SK-N-SH (cell line): Measurements from ENCODE around the gene STXBP1. TPM values are rescaled to one million over a fixed set of nuclear protein-coding genes. Genes with fewer than 3 reads are reported as not detected.

Experiments
- CTCF ChIA-PET: fragments of 300-600, 350-600 bp; formaldehyde crosslinking; extraction: SDS; loops from one replicate; lab custom pipeline; 2021; lab: Yijun Ruan, JAX
- POLR2A ChIA-PET: fragments of 350-600 bp; sonication (Branson Sonifier 250); formaldehyde crosslinking; extraction: SDS; loops from one replicate; lab custom pipeline; 2020; ENCODE audit warnings: antibody characterized with exemption, inconsistent platforms; lab: Yijun Ruan, JAX
- DNase-seq: peaks from one replicate; pipeline ENCODE4 v3.0.0; 2012
- H2AFZ ChIP-seq: fragments of 200-600 bp; sonication (generic); 2 replicates; pipeline ENCODE4 v1.8.1; 2016; ENCODE audit warnings: antibody characterized with exemption, mild to moderate bottlenecking, low read depth
- H3F3A ChIP-seq: fragments of 200-600 bp; sonication (generic); replicated peaks from 2 replicates; pipeline ENCODE3; 2016; ENCODE audit warnings: antibody characterized with exemption, mild to moderate bottlenecking; ENCODE audit not compliant: insufficient read depth
- H3K27ac ChIP-seq, 2 experiments: fragments of 200-500 bp in 1 of 2; fragments of 200-600 bp in 1 of 2; sonication (Bioruptor generic) in 1 of 2; sonication (generic), shearing (Covaris generic) in 1 of 2; 2 replicates each; pipeline versions ENCODE4 v1.5.1 to v1.6.1; 2014 to 2016; ENCODE audit warnings: low read depth in 2 of 2, inconsistent platforms in 1 of 2, low read length in 1 of 2, mild to moderate bottlenecking in 1 of 2, mixed read lengths in 1 of 2
- H3K27me3 ChIP-seq: fragments of 200-600 bp; sonication (generic), shearing (Covaris generic); 2 replicates; pipeline ENCODE4 v1.6.1; 2016; ENCODE audit warnings: mixed run types; ENCODE audit not compliant: insufficient read depth
- H3K36me3 ChIP-seq, 2 experiments: fragments of 200-500 bp in 1 of 2; fragments of 200-600 bp in 1 of 2; sonication (Bioruptor generic) in 1 of 2; sonication (generic) in 1 of 2; replicated peaks in 1 of 2; 2 replicates each; pipeline versions ENCODE3 to v1.5.1; 2014 to 2016; ENCODE audit warnings: low read length in 1 of 2, mild to moderate bottlenecking in 1 of 2; ENCODE audit not compliant: insufficient read depth in 2 of 2, control insufficient read depth in 1 of 2
- H3K4me1 ChIP-seq, 2 experiments: fragments of 200-500 bp in 1 of 2; fragments of 200-600 bp in 1 of 2; sonication (Bioruptor generic) in 1 of 2; sonication (generic), shearing (Covaris generic) in 1 of 2; 2 replicates each; pipeline versions ENCODE4 v1.5.1 to v1.6.1; 2014 to 2016; ENCODE audit warnings: low read depth in 1 of 2, low read length in 1 of 2, mixed run types in 1 of 2; ENCODE audit not compliant: insufficient read depth in 2 of 2, control insufficient read depth in 1 of 2
- H3K4me2 ChIP-seq: fragments of 200-600 bp; sonication (generic), shearing (Covaris generic); 2 replicates; pipeline ENCODE4 v1.6.1; 2017; ENCODE audit warnings: mixed run types
- H3K4me3 ChIP-seq, 2 experiments: fragments of 200-500 bp in 1 of 2; fragments of 200-600 bp in 1 of 2; sonication (Bioruptor generic) in 1 of 2; sonication (generic), shearing (Covaris generic) in 1 of 2; 2 replicates each; pipeline versions ENCODE4 v1.5.1 to v1.8.1; 2014 to 2016; ENCODE audit warnings: low read depth in 2 of 2, inconsistent platforms in 1 of 2, low read length in 1 of 2, mild to moderate bottlenecking in 1 of 2, mixed read lengths in 1 of 2, moderate library complexity in 1 of 2
- H3K79me2 ChIP-seq: fragments of 200-600 bp; sonication (generic); 2 replicates; pipeline ENCODE4 v1.8.1; 2017; ENCODE audit warnings: mild to moderate bottlenecking; ENCODE audit not compliant: insufficient read depth
- H3K9ac ChIP-seq: fragments of 200-600 bp; sonication (generic); 2 replicates; pipeline ENCODE4 v1.6.1; 2017; ENCODE audit warnings: mixed run types
- H3K9me2 ChIP-seq: fragments of 200-600 bp; sonication (generic); 2 replicates; pipeline ENCODE4 v1.6.1; 2017; ENCODE audit warnings: mixed run types
- H3K9me3 ChIP-seq: fragments of 200-600 bp; sonication (generic); 2 replicates; pipeline ENCODE4 v1.6.1; 2017; ENCODE audit warnings: mixed run types, mild to moderate bottlenecking, moderate library complexity
- H4K20me1 ChIP-seq: fragments of 200-600 bp; sonication (generic); 2 replicates; pipeline ENCODE4 v1.6.1; 2017; ENCODE audit warnings: mild to moderate bottlenecking, mixed run types; ENCODE audit not compliant: insufficient read depth
- EP300 ChIP-seq, 2 experiments: IDR thresholded peaks; 2 replicates each; pipeline versions ENCODE4 v1.4.0 to v1.6.1; 2012; ENCODE audit warnings: borderline replicate concordance in 1 of 2, low read depth in 1 of 2, low read length in 1 of 2
- GABPA ChIP-seq: IDR thresholded peaks from 2 replicates; pipeline ENCODE4 v1.4.0; 2012; ENCODE audit warnings: low read depth, mild to moderate bottlenecking
- GATA2 ChIP-seq: sonication (generic); formaldehyde crosslinking; IDR thresholded peaks from 2 replicates; pipeline ENCODE4 v1.5.0; 2020; ENCODE audit warnings: mild to moderate bottlenecking, missing genetic modification reagents
- MEF2A ChIP-seq: IDR thresholded peaks from 2 replicates; pipeline ENCODE4 v1.4.0; 2012; ENCODE audit warnings: low read depth, borderline replicate concordance
- MXI1 ChIP-seq: IDR thresholded peaks from 2 replicates; pipeline ENCODE4 v1.6.1; 2012; ENCODE audit warnings: mild to moderate bottlenecking, low read depth, low read length, improper control_type of control experiment
- RCOR1 ChIP-seq: fragments of 150-350 bp; IDR thresholded peaks from 2 replicates; pipeline ENCODE4 v1.6.1; 2017; ENCODE audit warnings: antibody characterized with exemption, low read length
- SIN3A ChIP-seq: IDR thresholded peaks from 2 replicates; pipeline ENCODE4 v1.6.1; 2012; ENCODE audit warnings: low read depth, mild to moderate bottlenecking, low read length, moderate library complexity, borderline replicate concordance
- TAF1 ChIP-seq: IDR thresholded peaks from 2 replicates; pipeline ENCODE4 v1.6.1; 2012; ENCODE audit warnings: low read depth, mild to moderate bottlenecking, low read length, moderate library complexity, borderline replicate concordance
- WGBS: methylation state at CpG from one replicate; pipeline ENCODE4 v1.1.6; 2017; ENCODE audit warnings: low lambda C conversion rate; 5-methylcytosine and 5-hydroxymethylcytosine counted together
- polyA plus RNA-seq, 3 experiments: library from polyadenylated mRNA; depleted of rRNA; stranded (reverse); fragments of >200 nt; gene quantifications; 2 replicates each; pipeline ENCODE4 v1.2.3, GENCODE V29; 2012
- TF ChIP-seq, protein P1 (sequence below): IDR thresholded peaks from 2 replicates; pipeline ENCODE4; 2012
- TF ChIP-seq, protein P2 (sequence below): IDR thresholded peaks from 2 replicates; pipeline ENCODE4 v1.4.0; 2012; ENCODE audit warnings: low read depth, borderline replicate concordance
- TF ChIP-seq, protein P3 (sequence below): IDR thresholded peaks from 2 replicates; pipeline ENCODE4 v1.4.0; 2012; ENCODE audit warnings: low read depth, borderline replicate concordance
- TF ChIP-seq, protein P4 (sequence below): fragments of 150-350 bp; IDR thresholded peaks from 2 replicates; pipeline ENCODE4 v1.6.1; 2017; ENCODE audit warnings: antibody characterized with exemption, low read length, low read depth, borderline replicate concordance

The STXBP1 gene
- polyA plus RNA-seq, 1 of the 3 experiments (the other 2 are of a cell fraction) = 44.3 TPM

DNA sequence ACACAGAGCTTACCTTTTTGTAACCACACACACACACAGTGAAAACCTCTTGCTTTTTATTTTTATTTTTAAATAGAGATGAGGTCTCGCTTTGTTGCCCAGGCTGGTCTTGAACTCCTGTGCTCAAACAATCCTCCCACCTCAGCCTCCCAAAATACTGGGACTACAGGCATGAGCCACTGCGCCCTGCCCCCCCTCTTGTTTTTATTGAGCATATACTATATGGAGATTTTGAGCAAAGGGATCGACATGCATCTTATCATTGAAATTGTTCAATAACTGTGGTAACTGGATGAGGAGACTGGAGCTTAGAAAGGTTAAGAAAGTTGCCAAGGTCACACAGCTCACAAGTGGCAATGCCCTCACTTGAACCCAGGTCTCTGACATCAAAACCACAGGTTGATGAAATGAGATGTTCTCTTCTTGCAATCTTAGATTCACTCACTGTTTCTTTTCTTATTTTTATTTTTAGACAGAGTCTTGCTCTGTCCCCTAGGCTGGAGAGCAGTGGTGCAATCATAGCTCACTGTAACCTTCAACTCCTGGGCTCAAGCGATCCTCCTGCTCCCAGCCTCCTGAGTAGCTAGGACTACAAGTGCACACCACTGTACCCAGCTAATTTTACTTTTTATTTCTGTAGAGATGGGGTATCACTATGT is 26.8 kb upstream of the STXBP1 start:
- no peak for DNase-seq
- Histone ChIP-seq H3K9me2 (no peaks in the 10 kb centered on the region), H3K27ac (no peak overlapping the region; a peak in 1 of 4 replicates), H3K4me3 (no peak overlapping the region), H3K27me3 (no peaks in the 10 kb centered on the region), H3K4me2 (no peak overlapping the region), H3K79me2 (peaks cover 31% of the 10 kb centered on the region), H3K9me3 (no peaks in the 10 kb centered on the region), H2AFZ (no peak overlapping the region), H3F3A (peaks cover 39% of the 10 kb centered on the region), H3K4me1 (no peaks in the 10 kb centered on the region; a peak in 1 of 4 replicates), H3K36me3 (peaks cover 0 to 13% of the 10 kb centered on the region in 2 experiments), H3K9ac (no peak overlapping the region), H4K20me1 (no peaks in the 10 kb centered on the region)
- POLR2A ChIA-PET = interaction anchor here (1.1 kb wide), 1 partner anchor 134 kb away, joined by 3 read pairs; the partner anchor contains the start of genes LRSAM1 and RPL12
- CTCF ChIA-PET = interaction anchor here (0.5 to 17.4 kb wide), 13 partner anchors 8 to 305 kb away, joined by 3 to 277 read pairs (median 6); partner anchors contain the start of gene TOR2A
- TF ChIP-seq, protein P1, sequence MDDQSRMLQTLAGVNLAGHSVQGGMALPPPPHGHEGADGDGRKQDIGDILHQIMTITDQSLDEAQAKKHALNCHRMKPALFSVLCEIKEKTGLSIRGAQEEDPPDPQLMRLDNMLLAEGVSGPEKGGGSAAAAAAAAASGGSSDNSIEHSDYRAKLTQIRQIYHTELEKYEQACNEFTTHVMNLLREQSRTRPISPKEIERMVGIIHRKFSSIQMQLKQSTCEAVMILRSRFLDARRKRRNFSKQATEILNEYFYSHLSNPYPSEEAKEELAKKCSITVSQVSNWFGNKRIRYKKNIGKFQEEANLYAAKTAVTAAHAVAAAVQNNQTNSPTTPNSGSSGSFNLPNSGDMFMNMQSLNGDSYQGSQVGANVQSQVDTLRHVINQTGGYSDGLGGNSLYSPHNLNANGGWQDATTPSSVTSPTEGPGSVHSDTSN = no peak
- TF ChIP-seq RCOR1 (no peak), TAF1 (no peak), GATA2 (no peak), SIN3A (no peak), GABPA (no peak), EP300 (IDR thresholded peaks at IDR 0.05; ENCODE audit: borderline replicate concordance in 1 of 2, low read depth in 1 of 2, low read length in 1 of 2) (no peak), MXI1 (no peak), MEF2A (no peak)
- TF ChIP-seq, protein P2, sequence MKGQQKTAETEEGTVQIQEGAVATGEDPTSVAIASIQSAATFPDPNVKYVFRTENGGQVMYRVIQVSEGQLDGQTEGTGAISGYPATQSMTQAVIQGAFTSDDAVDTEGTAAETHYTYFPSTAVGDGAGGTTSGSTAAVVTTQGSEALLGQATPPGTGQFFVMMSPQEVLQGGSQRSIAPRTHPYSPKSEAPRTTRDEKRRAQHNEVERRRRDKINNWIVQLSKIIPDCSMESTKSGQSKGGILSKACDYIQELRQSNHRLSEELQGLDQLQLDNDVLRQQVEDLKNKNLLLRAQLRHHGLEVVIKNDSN = no peak
- TF ChIP-seq, protein P3, sequence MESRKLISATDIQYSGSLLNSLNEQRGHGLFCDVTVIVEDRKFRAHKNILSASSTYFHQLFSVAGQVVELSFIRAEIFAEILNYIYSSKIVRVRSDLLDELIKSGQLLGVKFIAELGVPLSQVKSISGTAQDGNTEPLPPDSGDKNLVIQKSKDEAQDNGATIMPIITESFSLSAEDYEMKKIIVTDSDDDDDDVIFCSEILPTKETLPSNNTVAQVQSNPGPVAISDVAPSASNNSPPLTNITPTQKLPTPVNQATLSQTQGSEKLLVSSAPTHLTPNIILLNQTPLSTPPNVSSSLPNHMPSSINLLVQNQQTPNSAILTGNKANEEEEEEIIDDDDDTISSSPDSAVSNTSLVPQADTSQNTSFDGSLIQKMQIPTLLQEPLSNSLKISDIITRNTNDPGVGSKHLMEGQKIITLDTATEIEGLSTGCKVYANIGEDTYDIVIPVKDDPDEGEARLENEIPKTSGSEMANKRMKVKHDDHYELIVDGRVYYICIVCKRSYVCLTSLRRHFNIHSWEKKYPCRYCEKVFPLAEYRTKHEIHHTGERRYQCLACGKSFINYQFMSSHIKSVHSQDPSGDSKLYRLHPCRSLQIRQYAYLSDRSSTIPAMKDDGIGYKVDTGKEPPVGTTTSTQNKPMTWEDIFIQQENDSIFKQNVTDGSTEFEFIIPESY = no peak
- TF ChIP-seq, protein P4, sequence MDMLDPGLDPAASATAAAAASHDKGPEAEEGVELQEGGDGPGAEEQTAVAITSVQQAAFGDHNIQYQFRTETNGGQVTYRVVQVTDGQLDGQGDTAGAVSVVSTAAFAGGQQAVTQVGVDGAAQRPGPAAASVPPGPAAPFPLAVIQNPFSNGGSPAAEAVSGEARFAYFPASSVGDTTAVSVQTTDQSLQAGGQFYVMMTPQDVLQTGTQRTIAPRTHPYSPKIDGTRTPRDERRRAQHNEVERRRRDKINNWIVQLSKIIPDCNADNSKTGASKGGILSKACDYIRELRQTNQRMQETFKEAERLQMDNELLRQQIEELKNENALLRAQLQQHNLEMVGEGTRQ = no peak
- WGBS = 97% methylated on average over 4 of the region's 4 CpGs
